ENCODE data around the gene AMIGO1. TPM values are rescaled to one million over a fixed set of nuclear protein-coding genes. Genes with fewer than 3 reads are reported as not detected.

Gene AMIGO1
- total and polyA plus RNA-seq, 7 donors: 0.60 to 12.1 (median 6.4) TPM

DNA sequence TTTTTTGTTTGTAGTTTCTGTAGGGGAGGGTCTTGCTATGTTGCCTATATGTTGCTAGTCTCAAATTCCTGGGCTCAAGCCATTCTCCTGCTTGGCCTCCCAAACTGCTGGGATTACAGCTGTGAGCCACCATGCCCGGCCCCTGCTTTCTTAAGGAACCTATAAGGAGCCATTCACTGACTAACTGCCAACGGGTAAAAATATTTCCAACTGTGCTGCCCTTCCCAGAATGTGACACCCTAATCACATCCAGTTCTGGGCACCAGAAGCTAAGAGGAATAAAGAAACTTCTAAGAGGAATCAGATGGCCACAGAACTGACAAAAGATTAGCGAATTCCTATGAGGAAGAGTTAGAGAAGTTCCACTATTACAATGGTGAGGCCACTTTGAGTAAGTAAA, 36.7 kb downstream of the AMIGO1 start:
- TF ChIP-seq POLR2AphosphoS5 (IDR thresholded peaks at IDR 0.05): no peak
- TF ChIP-seq, protein P1, sequence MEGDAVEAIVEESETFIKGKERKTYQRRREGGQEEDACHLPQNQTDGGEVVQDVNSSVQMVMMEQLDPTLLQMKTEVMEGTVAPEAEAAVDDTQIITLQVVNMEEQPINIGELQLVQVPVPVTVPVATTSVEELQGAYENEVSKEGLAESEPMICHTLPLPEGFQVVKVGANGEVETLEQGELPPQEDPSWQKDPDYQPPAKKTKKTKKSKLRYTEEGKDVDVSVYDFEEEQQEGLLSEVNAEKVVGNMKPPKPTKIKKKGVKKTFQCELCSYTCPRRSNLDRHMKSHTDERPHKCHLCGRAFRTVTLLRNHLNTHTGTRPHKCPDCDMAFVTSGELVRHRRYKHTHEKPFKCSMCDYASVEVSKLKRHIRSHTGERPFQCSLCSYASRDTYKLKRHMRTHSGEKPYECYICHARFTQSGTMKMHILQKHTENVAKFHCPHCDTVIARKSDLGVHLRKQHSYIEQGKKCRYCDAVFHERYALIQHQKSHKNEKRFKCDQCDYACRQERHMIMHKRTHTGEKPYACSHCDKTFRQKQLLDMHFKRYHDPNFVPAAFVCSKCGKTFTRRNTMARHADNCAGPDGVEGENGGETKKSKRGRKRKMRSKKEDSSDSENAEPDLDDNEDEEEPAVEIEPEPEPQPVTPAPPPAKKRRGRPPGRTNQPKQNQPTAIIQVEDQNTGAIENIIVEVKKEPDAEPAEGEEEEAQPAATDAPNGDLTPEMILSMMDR (IDR thresholded peaks at IDR 0.05): no peak
- TF ChIP-seq POLR2A (IDR thresholded peaks at IDR 0.05): no peak
- no peak for TF ChIP-seq EP300 (IDR thresholded peaks at IDR 0.05)
- DNase-seq: no peak
- Histone ChIP-seq H3K27ac (no peak overlapping the region), H3K9me3 (no peaks in the 10 kb centered on the region), H3K4me3 (no peak overlapping the region), H3K27me3 (no peaks in the 10 kb centered on the region), H3K36me3 (peaks cover 0 to 14% (median 0%) of the 10 kb centered on the region in 4 donors), H3K4me1 (peaks cover 0 to 7% (median 0%) of the 10 kb centered on the region in 4 donors)
- intact Hi-C loops (cut with DNase I): no loop called here
- WGBS, 2 donors: 63 to 77% methylated on average over 3 of the region's 3 CpGs

GRCh38 chr1:109470245-109470644, 39.3 kb downstream of the AMIGO1 start:
- intact Hi-C loops (cut with DNase I): no loop called here
- H3K27ac ChIP-seq: no peak overlapping the region
- H3K4me1 ChIP-seq: peaks cover 0 to 27% (median 14%) of the 10 kb centered on the region in 4 donors
- no peak for TF ChIP-seq EP300 (IDR thresholded peaks at IDR 0.05)
- TF ChIP-seq POLR2AphosphoS5 (IDR thresholded peaks at IDR 0.05): no peak
- no peak for TF ChIP-seq POLR2A (IDR thresholded peaks at IDR 0.05)
- TF ChIP-seq, protein P1 (IDR thresholded peaks at IDR 0.05): no peak
- no peak for DNase-seq
- H3K36me3 ChIP-seq: no peaks in the 10 kb centered on the region
- H3K27me3 ChIP-seq: no peaks in the 10 kb centered on the region
- H3K9me3 ChIP-seq: no peaks in the 10 kb centered on the region
- WGBS, 2 donors: 56 to 62% methylated on average over 6 of the region's 6 CpGs
- no peak overlapping the region for H3K4me3 ChIP-seq

- 5 to 14% methylated on average over 2 of the region's 2 CpGs for WGBS, 2 donors
- TF ChIP-seq POLR2AphosphoS5 (IDR thresholded peaks at IDR 0.05) (no peak), EP300 (IDR thresholded peaks at IDR 0.05) (no peak), POLR2A (IDR thresholded peaks at IDR 0.05) (no peak)
- TF ChIP-seq, protein P1 (IDR thresholded peaks at IDR 0.05): no peak
- no peaks in the 10 kb centered on the region for H3K27me3 ChIP-seq
Measured at GRCh38 chr1:109468903-109469302, 40.6 kb downstream of the AMIGO1 start.

GRCh38 chr1:109468061-109468460, 41.5 kb downstream of the AMIGO1 start:
- Histone ChIP-seq H3K36me3 (no peaks in the 10 kb centered on the region), H3K4me1 (peaks cover 0 to 34% (median 24%) of the 10 kb centered on the region in 4 donors), H3K27me3 (no peaks in the 10 kb centered on the region), H3K9me3 (no peaks in the 10 kb centered on the region), H3K4me3 (no peak overlapping the region), H3K27ac (peak overlapping the region in 3 of 4 donors; percentile 63 to 85 (median 82))
- TF ChIP-seq POLR2AphosphoS5 (IDR thresholded peaks at IDR 0.05): no peak
- 92 to 97% methylated on average over 1 of the region's 1 CpG for whole genome bisulfite sequencing, 2 donors
- no peak for DNase-seq
- intact Hi-C loops (cut with DNase I): no loop called here

More at GRCh38 chr1:109468903-109469302, 40.6 kb downstream of the AMIGO1 start:
- H3K4me3 ChIP-seq: no peak overlapping the region
- DNase-seq: no peak
- H3K36me3 ChIP-seq: no peaks in the 10 kb centered on the region
- H3K4me1 ChIP-seq: peaks cover 0 to 34% (median 24%) of the 10 kb centered on the region in 4 donors
- H3K9me3 ChIP-seq: no peaks in the 10 kb centered on the region
- intact Hi-C loops (cut with DNase I): no loop called here
- H3K27ac ChIP-seq: no peak overlapping the region

- H3K27me3 ChIP-seq: no peaks in the 10 kb centered on the region
- peak; percentile 65 for DNase-seq
- 14 to 19% methylated on average over 23 of the region's 23 CpGs for WGBS, 2 donors
Measured at GRCh38 chr1:109467301-109467777, 42.2 kb downstream of the AMIGO1 start.

More at GRCh38 chr1:109467301-109467777, 42.2 kb downstream of the AMIGO1 start:
- H3K9me3 ChIP-seq: no peaks in the 10 kb centered on the region
- TF ChIP-seq EP300 (IDR thresholded peaks at IDR 0.05) (no peak), POLR2AphosphoS5 (IDR thresholded peaks at IDR 0.05) (no peak), POLR2A (IDR thresholded peaks at IDR 0.05) (no peak)
- TF ChIP-seq, protein P1 (IDR thresholded peaks at IDR 0.05): no peak
- H3K4me3 ChIP-seq: peak overlapping the region; percentile 49 to 80 (median 60)
- peak overlapping the region; percentile 63 to 85 (median 83) for H3K27ac ChIP-seq
- intact Hi-C loops (cut with DNase I): loop anchor here (2.0 kb wide), 1 partner anchor 41 kb away; the partner anchor contains the start of gene PSMA5
- peaks cover 0 to 34% (median 24%) of the 10 kb centered on the region in 4 donors for H3K4me1 ChIP-seq
- no peaks in the 10 kb centered on the region for H3K36me3 ChIP-seq

Data from sigmoid colon (tissue), 7 donors.